DOHH2 (cell line): ENCODE data around the gene IRF2.
A peak's percentile ranks its signal among the peaks of the same experiment; 100 is the strongest.

Experiments used
- H3F3A ChIP-seq: fragments of 200-600 bp; sonication (generic), shearing (Covaris generic); 2 replicates; pipeline ENCODE4 v1.6.0; 2016; ENCODE audit warnings: antibody characterized with exemption, mild to moderate bottlenecking; ENCODE audit not compliant: control insufficient read depth, insufficient read depth
- H3K27ac ChIP-seq: fragments of 200-600 bp; sonication (generic); 2 replicates; pipeline ENCODE4 v1.5.1; 2014; ENCODE audit warnings: low read depth, mild to moderate bottlenecking, low read length, moderate library complexity
- H3K27me3 ChIP-seq: fragments of 200-600 bp; sonication (generic); 2 replicates; pipeline ENCODE4 v1.6.1; 2014; ENCODE audit warnings: mild to moderate bottlenecking, low read length, mixed read lengths; ENCODE audit not compliant: control insufficient read depth
- H3K36me3 ChIP-seq: fragments of 200-600 bp; sonication (generic); 2 replicates; pipeline ENCODE4 v1.6.1; 2014; ENCODE audit warnings: mild to moderate bottlenecking, low read length, moderate library complexity, mixed read lengths; ENCODE audit not compliant: control insufficient read depth
- H3K4me1 ChIP-seq: fragments of 200-600 bp; sonication (generic); 2 replicates; pipeline ENCODE4 v1.6.1; 2014; ENCODE audit warnings: mild to moderate bottlenecking, low read length, mixed read lengths; ENCODE audit not compliant: control insufficient read depth
- H3K4me2 ChIP-seq: fragments of 200-600 bp; sonication (generic); 2 replicates; pipeline ENCODE4 v1.6.0; 2014; ENCODE audit warnings: mild to moderate bottlenecking, low read length, moderate library complexity
- H3K4me3 ChIP-seq: fragments of 200-600 bp; sonication (generic); 2 replicates; pipeline ENCODE4 v1.5.1; 2014; ENCODE audit warnings: mild to moderate bottlenecking, low read length, mixed read lengths
- H3K79me2 ChIP-seq: fragments of 200-600 bp; sonication (generic); 2 replicates; pipeline ENCODE4 v1.6.1; 2014; ENCODE audit warnings: mild to moderate bottlenecking, low read length, mixed read lengths; ENCODE audit not compliant: control insufficient read depth
- H3K9me2 ChIP-seq: fragments of 200-600 bp; sonication (generic); replicated peaks from 2 replicates; pipeline ENCODE4 v1.6.1; 2014; ENCODE audit warnings: mild to moderate bottlenecking, low read length, mixed read lengths; ENCODE audit not compliant: control insufficient read depth
- H3K9me3 ChIP-seq: fragments of 200-600 bp; sonication (generic); 2 replicates; pipeline ENCODE4 v1.6.1; 2014; ENCODE audit warnings: antibody characterized with exemption, low read length, mixed read lengths; ENCODE audit not compliant: control insufficient read depth, insufficient read depth
- H4K20me1 ChIP-seq: fragments of 200-600 bp; sonication (generic); 2 replicates; pipeline ENCODE4 v1.6.0; 2014; ENCODE audit warnings: low read depth, mild to moderate bottlenecking, antibody characterized with exemption, low read length, moderate library complexity; ENCODE audit not compliant: control insufficient read depth, insufficient read depth
- CTCF ChIP-seq: fragments of 200-600 bp; sonication (generic); IDR thresholded peaks from one replicate; pipeline ENCODE4 v1.5.1; 2014; ENCODE audit warnings: antibody characterized with exemption, mild to moderate bottlenecking, low read depth, low read length; ENCODE audit not compliant: poor library complexity, severe bottlenecking
- EZH2phosphoT487 ChIP-seq: fragments of 200-600 bp; sonication (generic); IDR thresholded peaks from 2 replicates; pipeline ENCODE4 v1.6.1; 2017; ENCODE audit warnings: borderline replicate concordance, mild to moderate bottlenecking, antibody characterized with exemption, low read length, moderate library complexity, mixed read lengths

The IRF2 gene

GRCh38 chr4:184485279-184485678, 10.9 kb upstream of the IRF2 start:
- H3K27me3 ChIP-seq: no peaks in the 10 kb centered on the region
- H3F3A ChIP-seq: no peaks in the 10 kb centered on the region
- TF ChIP-seq EZH2phosphoT487: no peak
- no peak for TF ChIP-seq CTCF
- H3K4me3 ChIP-seq: no peak overlapping the region
- 0 out of 2 replicates have a peak, but pooled peaks cover 2% of the 10 kb centered on the region for H3K9me2 ChIP-seq
- no peaks in the 10 kb centered on the region for H3K79me2 ChIP-seq
- H3K9me3 ChIP-seq: no peaks in the 10 kb centered on the region; the same call in 1 of the 2 replicates
- H3K27ac ChIP-seq: no peak overlapping the region
- no peaks in the 10 kb centered on the region for H4K20me1 ChIP-seq
- H3K4me2 ChIP-seq: no peak overlapping the region
- H3K4me1 ChIP-seq: peaks cover 15% of the 10 kb centered on the region
- no peaks in the 10 kb centered on the region for H3K36me3 ChIP-seq

- Histone ChIP-seq H3F3A (no peaks in the 10 kb centered on the region), H3K79me2 (no peaks in the 10 kb centered on the region), H3K36me3 (peaks cover 2% of the 10 kb centered on the region; the same call in 1 of the 2 replicates), H3K4me3 (0 out of 2 replicates have a peak overlapping the region, but pooled peaks have one; percentile 19), H3K27ac (no peak overlapping the region; the same call in 1 of the 2 replicates), H3K27me3 (no peaks in the 10 kb centered on the region), H3K9me2 (0 out of 2 replicates have a peak, but pooled peaks cover 2% of the 10 kb centered on the region), H3K4me2 (peak overlapping the region; percentile 51), H3K9me3 (no peaks in the 10 kb centered on the region; the same call in 1 of the 2 replicates), H3K4me1 (peaks cover 23% of the 10 kb centered on the region), H4K20me1 (no peaks in the 10 kb centered on the region)
- TF ChIP-seq EZH2phosphoT487 (no peak), CTCF (no peak)
These were observed 7.2 kb upstream of the IRF2 start for GRCh38 chr4:184481544-184481943.

- Histone ChIP-seq H3K27me3 (no peaks in the 10 kb centered on the region), H3K4me2 (no peak overlapping the region), H3K4me1 (peaks cover 36% of the 10 kb centered on the region), H3K36me3 (peaks cover 5% of the 10 kb centered on the region; the same call in 1 of the 2 replicates), H3K4me3 (no peak overlapping the region), H3K9me2 (0 out of 2 replicates have a peak, but pooled peaks cover 2% of the 10 kb centered on the region), H3F3A (no peaks in the 10 kb centered on the region), H3K9me3 (no peaks in the 10 kb centered on the region; the same call in 1 of the 2 replicates), H3K79me2 (peaks cover 11% of the 10 kb centered on the region), H3K27ac (no peak overlapping the region), H4K20me1 (no peaks in the 10 kb centered on the region)
- TF ChIP-seq CTCF (no peak), EZH2phosphoT487 (no peak)
These were observed 5.2 kb upstream of the IRF2 start for GRCh38 chr4:184479516-184479950.
